HepG2 (cell line): ENCODE data around the gene PROC. TPM values are rescaled to one million over a fixed set of nuclear protein-coding genes. Genes with fewer than 3 reads are reported as not detected.

Experiments used
- BCLAF1 ChIP-seq: fragments of 450-650 bp; IDR thresholded peaks from 2 replicates; pipeline ENCODE4 v1.6.1; 2017; ENCODE audit warnings: mild to moderate bottlenecking
- E2F1 ChIP-seq: sonication (generic); formaldehyde crosslinking; IDR thresholded peaks from 2 replicates; pipeline ENCODE4 v1.5.0; 2020; ENCODE audit warnings: missing genetic modification reagents
- ELF3 ChIP-seq: IDR thresholded peaks from 2 replicates; pipeline ENCODE4 v1.6.1; 2016; ENCODE audit warnings: missing genetic modification reagents, missing compliant biosample characterization
- HES4 ChIP-seq: sonication (generic); formaldehyde crosslinking; IDR thresholded peaks from 2 replicates; pipeline ENCODE4 v1.9.0; 2021; ENCODE audit warnings: mild to moderate bottlenecking, missing genetic modification reagents, borderline replicate concordance
- IRX3 ChIP-seq: sonication (generic); formaldehyde crosslinking; IDR thresholded peaks from 2 replicates; pipeline ENCODE4 v1.8.1; 2023; ENCODE audit warnings: mild to moderate bottlenecking, low read depth, missing genetic modification reagents, borderline replicate concordance
- KAT7 ChIP-seq: IDR thresholded peaks from 2 replicates; pipeline ENCODE4 v1.6.1; 2018; ENCODE audit warnings: borderline replicate concordance, missing compliant biosample characterization
- MAX ChIP-seq: IDR thresholded peaks from 2 replicates; pipeline ENCODE4 v1.6.1; 2012; ENCODE audit warnings: inconsistent platforms
- NFRKB ChIP-seq: fragments of 450-650 bp; IDR thresholded peaks from 2 replicates; pipeline ENCODE4 v1.6.1; 2017
- RFX5 ChIP-seq: IDR thresholded peaks from 2 replicates; pipeline ENCODE4 v1.6.1; 2011; ENCODE audit warnings: low read depth, low read length, improper control_type of control experiment
- RFXANK ChIP-seq: IDR thresholded peaks from 2 replicates; pipeline ENCODE4 v1.6.1; 2016
- TBX2 ChIP-seq: sonication (generic); formaldehyde crosslinking; IDR thresholded peaks from 2 replicates; pipeline ENCODE4 v1.5.0; 2020; ENCODE audit warnings: missing genetic modification reagents, mild to moderate bottlenecking, borderline replicate concordance
- TCF7 ChIP-seq: sonication (generic); IDR thresholded peaks from 2 replicates; pipeline ENCODE4 v1.6.1; 2016; ENCODE audit warnings: antibody characterized with exemption, low read depth
- ZBTB26 ChIP-seq: IDR thresholded peaks from 2 replicates; pipeline ENCODE4 v1.6.1; 2016; ENCODE audit warnings: missing compliant biosample characterization, missing genetic modification reagents, borderline replicate concordance
- ZBTB3 ChIP-seq: sonication (generic); formaldehyde crosslinking; IDR thresholded peaks from 2 replicates; pipeline ENCODE4 v1.4.0; 2020; ENCODE audit warnings: low read depth, mild to moderate bottlenecking, moderate library complexity, missing genetic modification reagents, borderline replicate concordance
- ZGPAT ChIP-seq: IDR thresholded peaks from 2 replicates; pipeline ENCODE4 v1.6.1; 2016; ENCODE audit warnings: mild to moderate bottlenecking
- ZHX1 ChIP-seq: sonication (generic); formaldehyde crosslinking; IDR thresholded peaks from 2 replicates; pipeline ENCODE4 v1.8.1; 2022; ENCODE audit warnings: low read depth, mild to moderate bottlenecking, missing genetic modification reagents
- ZNF235 ChIP-seq: sonication (generic); formaldehyde crosslinking; IDR thresholded peaks from 2 replicates; pipeline ENCODE4 v1.8.1; 2023; ENCODE audit warnings: mild to moderate bottlenecking, missing genetic modification reagents, borderline replicate concordance
- polyA plus RNA-seq, 8 experiments: library from polyadenylated mRNA; depleted of rRNA in 3 of 8; stranded (reverse) in 7 of 8; unstranded in 1 of 8; fragments of >200 nt; fragmentation: Illumina TruSeq in 4 of 8; extraction: Trizol in 4 of 8; gene quantifications; 2 replicates each; pipeline versions ENCODE4 v1.2.1 to v1.2.3, GENCODE V29; 2011 to 2016; ENCODE audit warnings: low read depth in 4 of 8, missing spikeins in 1 of 8, mixed read lengths in 1 of 8; ENCODE audit not compliant: insufficient read depth in 1 of 8
- total RNA-seq, 5 experiments: library from RNA; depleted of rRNA; stranded (reverse); fragments of >200 nt; fragmentation: Illumina TruSeq; extraction: Trizol; gene quantifications; 2 replicates each; pipeline ENCODE4 v1.2.3, GENCODE V29; 2016; ENCODE audit warnings: low read depth in 1 of 5

Gene PROC
- total and polyA plus RNA-seq, 2 of the 13 experiments (the other 11 are each of a cell fraction or from before 2014, with no cell fraction given) = 134 to 185 TPM

GRCh38 chr2:127400897-127401756 lies 17.1 kb upstream of the PROC start (continued):
- TF ChIP-seq KAT7 (CRISPR knock-in tag) = no peak
- no peak for TF ChIP-seq ZBTB3 (CRISPR knock-in tag)
- TF ChIP-seq TCF7 = no peak
- no peak for TF ChIP-seq HES4
- no peak for TF ChIP-seq E2F1
- TF ChIP-seq RFXANK (CRISPR knock-in tag) = no peak
- no peak for TF ChIP-seq ZGPAT
- no peak for TF ChIP-seq NFRKB
- TF ChIP-seq BCLAF1 = no peak
- no peak for TF ChIP-seq ZNF235
- no peak for TF ChIP-seq ELF3 (CRISPR knock-in tag)
- peak; percentile 31; the same call in 1 of the 2 replicates for TF ChIP-seq MAX
- no peak for TF ChIP-seq IRX3 (CRISPR knock-in tag)
- TF ChIP-seq ZBTB26 = no peak
- 0 out of 2 replicates have a peak, but pooled peaks have one; percentile 26 for TF ChIP-seq RFX5
- no peak for TF ChIP-seq ZHX1 (CRISPR knock-in tag)
- TF ChIP-seq TBX2 (CRISPR knock-in tag) = no peak
